ENCODE data around the gene IL10RA.

IL10RA gene

GRCh38 chr11:117950993-117951961 lies 34.9 kb upstream of the IL10RA start:
- no peak for TF ChIP-seq CTCF (conservative IDR thresholded peaks at IDR 0.05; ENCODE audit: low read length)
- no peak for DNase-seq (ENCODE audit: low read depth)
- H3K4me3 ChIP-seq (ENCODE audit: low read length) = no peak overlapping the region

GRCh38 chr11:117953024-117953671 lies 33.0 kb upstream of the IL10RA start:
- H3K4me3 ChIP-seq (ENCODE audit: low read length) = no peak overlapping the region
- no peak for TF ChIP-seq CTCF (conservative IDR thresholded peaks at IDR 0.05; ENCODE audit: low read length)
- DNase-seq (ENCODE audit: low read depth) = no peak

GRCh38 chr11:117958949-117959348 lies 27.2 kb upstream of the IL10RA start:
- DNase-seq (ENCODE audit: low read depth) = no peak
- TF ChIP-seq CTCF (conservative IDR thresholded peaks at IDR 0.05; ENCODE audit: low read length) = no peak
- no peak overlapping the region for H3K4me3 ChIP-seq (ENCODE audit: low read length)

- no peak for TF ChIP-seq CTCF (conservative IDR thresholded peaks at IDR 0.05; ENCODE audit: low read length)
- H3K4me3 ChIP-seq (ENCODE audit: low read length) = no peak overlapping the region
- no peak for DNase-seq (ENCODE audit: low read depth)
These were observed 26.6 kb upstream of the IL10RA start for GRCh38 chr11:117959438-117960149.

- H3K4me3 ChIP-seq (ENCODE audit: low read length) = no peak overlapping the region
- DNase-seq (ENCODE audit: low read depth) = no peak
- no peak for TF ChIP-seq CTCF (conservative IDR thresholded peaks at IDR 0.05; ENCODE audit: low read length)
These were observed 25.8 kb upstream of the IL10RA start for GRCh38 chr11:117960406-117960805.

- DNase-seq (ENCODE audit: low read depth) = no peak
- H3K4me3 ChIP-seq (ENCODE audit: low read length) = no peak overlapping the region
- no peak for TF ChIP-seq CTCF (conservative IDR thresholded peaks at IDR 0.05; ENCODE audit: low read length)
These were observed 24.3 kb upstream of the IL10RA start for GRCh38 chr11:117961896-117962295.

Data from AG10803 (cell line).